ENCODE results near the gene SYPL2.

The SYPL2 gene

GRCh38 chr1:109466452-109467300 lies at the start of gene SYPL2:
SYPL2 (plus strand) TSS chr1:109466546; CDS start chr1:109466844, 298 bp downstream.
- Histone ChIP-seq H3K9me3 (peaks cover 16% of the 10 kb centered on the region), H3K27ac (no peak within 1 kb of the TSS), H4K20me1 (no peaks in the 10 kb centered on the region), H3K4me2 (peak within 1 kb of the TSS; percentile 67), H3K4me1 (peaks cover 9% of the 10 kb centered on the region; the same call in 1 of the 2 replicates), H3K27me3 (peaks cover 60% of the 10 kb centered on the region), H3K36me3 (no peaks in the 10 kb centered on the region), H3K4me3 (peak within 1 kb of the TSS; percentile 58), H3K9ac (no peak within 1 kb of the TSS)
- no peak for TF ChIP-seq Cebpa-rat (IDR thresholded peaks at IDR 0.05)

GRCh38 chr1:109423498-109423897 lies 42.8 kb upstream of the SYPL2 start:
- Histone ChIP-seq H3K4me3 (no peak overlapping the region), H3K9ac (no peak overlapping the region), H3K27me3 (no peaks in the 10 kb centered on the region), H3K4me2 (peak overlapping the region; percentile 89), H3K36me3 (peaks cover 43% of the 10 kb centered on the region), H3K4me1 (peaks cover 33% of the 10 kb centered on the region), H4K20me1 (peaks cover 64% of the 10 kb centered on the region), H3K27ac (no peak overlapping the region), H3K9me3 (no peaks in the 10 kb centered on the region)
- no peak for TF ChIP-seq Cebpa-rat (IDR thresholded peaks at IDR 0.05)

- Histone ChIP-seq H3K9me3 (no peaks in the 10 kb centered on the region), H3K9ac (peak overlapping the region; percentile 78), H3K4me1 (peaks cover 33% of the 10 kb centered on the region), H3K27me3 (no peaks in the 10 kb centered on the region), H3K27ac (peak overlapping the region; percentile 83), H4K20me1 (peaks cover 48% of the 10 kb centered on the region), H3K4me3 (peak overlapping the region; percentile 89), H3K36me3 (peaks cover 21% of the 10 kb centered on the region), H3K4me2 (peak overlapping the region; percentile 89)
- TF ChIP-seq Cebpa-rat (IDR thresholded peaks at IDR 0.05): no peak
These were observed 40.7 kb upstream of the SYPL2 start for GRCh38 chr1:109425391-109426280.

GRCh38 chr1:109426281-109427170 lies 39.8 kb upstream of the SYPL2 start, which contains the start of gene PSMA5:
PSMA5 (minus strand) TSS chr1:109426448; CDS start chr1:109426330, 118 bp downstream.
- peaks cover 39% of the 10 kb centered on the region for H4K20me1 ChIP-seq
- no peaks in the 10 kb centered on the region for H3K9me3 ChIP-seq
- H3K27ac ChIP-seq: peak within 1 kb of the TSS; percentile 83
- H3K9ac ChIP-seq: peak within 1 kb of the TSS; percentile 78
- peak within 1 kb of the TSS; percentile 89 for H3K4me3 ChIP-seq
- peaks cover 33% of the 10 kb centered on the region for H3K4me1 ChIP-seq
- H3K4me2 ChIP-seq: peak within 1 kb of the TSS; percentile 93
- no peaks in the 10 kb centered on the region for H3K27me3 ChIP-seq
- peaks cover 13% of the 10 kb centered on the region for H3K36me3 ChIP-seq
- TF ChIP-seq Cebpa-rat (IDR thresholded peaks at IDR 0.05): no peak

GRCh38 chr1:109427171-109427467 lies 39.2 kb upstream of the SYPL2 start:
- Histone ChIP-seq H3K4me3 (peak overlapping the region; percentile 89), H3K36me3 (peaks cover 7% of the 10 kb centered on the region), H3K27ac (peak overlapping the region; percentile 62), H3K4me2 (peak overlapping the region; percentile 93), H3K27me3 (no peaks in the 10 kb centered on the region), H3K9ac (peak overlapping the region; percentile 78), H4K20me1 (peaks cover 33% of the 10 kb centered on the region), H3K9me3 (no peaks in the 10 kb centered on the region), H3K4me1 (peaks cover 33% of the 10 kb centered on the region)
- no peak for TF ChIP-seq Cebpa-rat (IDR thresholded peaks at IDR 0.05)

GRCh38 chr1:109432336-109432735 lies 34.0 kb upstream of the SYPL2 start:
- Histone ChIP-seq H3K4me1 (peaks cover 4% of the 10 kb centered on the region), H4K20me1 (no peaks in the 10 kb centered on the region), H3K9ac (no peak overlapping the region), H3K27me3 (no peaks in the 10 kb centered on the region), H3K9me3 (peaks cover 26% of the 10 kb centered on the region), H3K4me2 (no peak overlapping the region), H3K4me3 (no peak overlapping the region), H3K27ac (no peak overlapping the region), H3K36me3 (no peaks in the 10 kb centered on the region)
- no peak for TF ChIP-seq Cebpa-rat (IDR thresholded peaks at IDR 0.05)

- no peak overlapping the region for H3K27ac ChIP-seq
These were observed 33.0 kb upstream of the SYPL2 start for GRCh38 chr1:109433322-109433721.

GRCh38 chr1:109434484-109434883 lies 31.9 kb upstream of the SYPL2 start:
- no peaks in the 10 kb centered on the region for H3K36me3 ChIP-seq
- H3K4me3 ChIP-seq: no peak overlapping the region
- H4K20me1 ChIP-seq: no peaks in the 10 kb centered on the region
- H3K27ac ChIP-seq: no peak overlapping the region
- H3K9ac ChIP-seq: no peak overlapping the region
- H3K9me3 ChIP-seq: peaks cover 26% of the 10 kb centered on the region
- TF ChIP-seq Cebpa-rat (IDR thresholded peaks at IDR 0.05): no peak
- H3K4me2 ChIP-seq: no peak overlapping the region
- no peaks in the 10 kb centered on the region for H3K27me3 ChIP-seq
- H3K4me1 ChIP-seq: no peaks in the 10 kb centered on the region

More at GRCh38 chr1:109433322-109433721, 33.0 kb upstream of the SYPL2 start:
- TF ChIP-seq Cebpa-rat (IDR thresholded peaks at IDR 0.05): no peak
- no peak overlapping the region for H3K4me3 ChIP-seq
- no peaks in the 10 kb centered on the region for H3K4me1 ChIP-seq
- H3K27me3 ChIP-seq: no peaks in the 10 kb centered on the region
- no peak overlapping the region for H3K9ac ChIP-seq
- no peaks in the 10 kb centered on the region for H4K20me1 ChIP-seq
- H3K36me3 ChIP-seq: no peaks in the 10 kb centered on the region
- H3K4me2 ChIP-seq: no peak overlapping the region
- H3K9me3 ChIP-seq: peaks cover 26% of the 10 kb centered on the region

- no peak overlapping the region for H3K27ac ChIP-seq
- H3K4me1 ChIP-seq: no peaks in the 10 kb centered on the region
- no peak for TF ChIP-seq Cebpa-rat (IDR thresholded peaks at IDR 0.05)
- no peak overlapping the region for H3K4me2 ChIP-seq
- no peaks in the 10 kb centered on the region for H3K36me3 ChIP-seq
- H4K20me1 ChIP-seq: no peaks in the 10 kb centered on the region
- peaks cover 17% of the 10 kb centered on the region for H3K9me3 ChIP-seq
- H3K9ac ChIP-seq: no peak overlapping the region
- H3K27me3 ChIP-seq: no peaks in the 10 kb centered on the region
- H3K4me3 ChIP-seq: no peak overlapping the region
These were observed 27.5 kb upstream of the SYPL2 start for GRCh38 chr1:109438798-109439297.

All from BLaER1 (cell line).